ENCODE data around the gene NDRG4.
"Not testable (repeated sequence)": the region's sequence is repeated elsewhere in the genome, so short reads cannot be mapped to it uniquely, and the experiment has no call there.

The NDRG4 gene

DNA sequence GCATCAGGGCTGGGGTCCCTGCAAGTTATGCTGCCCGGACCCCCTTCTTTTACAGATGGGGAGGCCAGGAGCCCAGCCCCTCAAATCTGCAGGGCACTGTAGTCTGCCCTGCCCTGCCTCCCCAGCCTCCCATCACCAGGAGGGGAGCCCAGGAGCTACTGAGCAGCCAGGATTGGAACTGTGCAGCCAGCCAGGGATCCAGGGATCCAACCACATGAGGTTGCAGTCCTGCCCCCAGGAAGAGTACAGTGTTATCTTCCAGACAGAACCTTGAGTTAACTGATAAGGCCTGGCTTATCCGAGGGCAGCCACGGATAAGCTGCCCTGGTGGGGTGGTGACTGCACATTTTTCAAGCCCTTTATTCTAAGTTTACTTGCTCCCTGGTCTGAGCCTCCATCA lies 11.4 kb upstream of the NDRG4 start:
- Histone ChIP-seq H3K9me3 (ENCODE audit: control insufficient read depth, low read depth, low read length) (no peaks in the 10 kb centered on the region), H3K4me3 (ENCODE audit: low read length) (no peak overlapping the region), H3K27me3 (ENCODE audit: control insufficient read depth, insufficient read depth, low read length) (no peaks in the 10 kb centered on the region), H3K36me3 (ENCODE audit: control insufficient read depth, low read depth, low read length) (no peaks in the 10 kb centered on the region), H3K27ac (ENCODE audit: low read length) (no peak overlapping the region), H3K9ac (ENCODE audit: low read length) (no peak overlapping the region), H3K4me1 (ENCODE audit: control insufficient read depth, low read depth, low read length) (no peaks in the 10 kb centered on the region)

DNA sequence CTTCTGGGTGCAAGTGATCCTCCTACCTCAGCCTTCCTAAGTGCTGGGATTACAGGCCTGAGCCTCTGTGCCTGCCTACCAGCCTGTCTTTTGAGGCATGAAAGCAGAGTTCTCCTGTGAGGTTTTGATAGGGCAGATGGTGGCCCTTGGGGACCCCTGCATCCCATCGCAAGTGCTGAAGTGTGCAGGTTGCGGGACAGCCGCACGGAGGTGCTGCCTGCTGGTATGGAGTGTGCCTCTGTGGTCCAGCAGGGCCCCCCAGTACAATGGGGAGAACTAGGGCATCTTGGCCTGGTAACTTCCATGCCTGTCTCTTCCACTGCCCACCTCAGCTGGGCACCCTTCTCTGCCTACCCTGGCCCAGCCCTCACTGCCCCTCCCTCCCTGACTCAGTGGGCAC lies 9.9 kb upstream of the NDRG4 start:
- Histone ChIP-seq H3K27me3 (ENCODE audit: control insufficient read depth, insufficient read depth, low read length) (no peaks in the 10 kb centered on the region), H3K9me3 (ENCODE audit: control insufficient read depth, low read depth, low read length) (no peaks in the 10 kb centered on the region), H3K27ac (ENCODE audit: low read length) (no peak overlapping the region), H3K4me3 (ENCODE audit: low read length) (no peak overlapping the region), H3K36me3 (ENCODE audit: control insufficient read depth, low read depth, low read length) (no peaks in the 10 kb centered on the region), H3K9ac (ENCODE audit: low read length) (no peak overlapping the region), H3K4me1 (ENCODE audit: control insufficient read depth, low read depth, low read length) (peaks cover 3% of the 10 kb centered on the region)

DNA sequence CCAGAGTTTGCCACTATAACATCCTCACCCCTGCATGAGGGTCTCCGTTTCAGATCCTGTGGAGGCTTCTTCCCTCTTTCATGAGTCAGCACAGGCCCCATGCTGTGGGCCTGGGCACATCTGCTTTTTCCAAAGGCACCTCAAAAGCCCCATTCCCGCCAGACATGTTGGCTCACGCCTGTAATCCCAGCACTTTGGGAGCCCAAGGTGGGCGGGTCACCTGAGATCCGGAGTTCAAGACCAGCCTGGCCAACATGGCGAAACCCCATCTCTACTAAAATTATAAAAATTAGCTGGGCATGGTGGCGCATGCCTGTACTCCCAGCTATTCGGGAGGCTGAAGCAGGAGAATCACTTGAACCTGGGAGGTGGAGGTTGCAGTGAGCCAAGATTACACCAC lies 9.4 kb upstream of the NDRG4 start:
- H3K27ac ChIP-seq (ENCODE audit: low read length); H3K36me3 ChIP-seq (ENCODE audit: control insufficient read depth, low read depth, low read length); H3K4me1 ChIP-seq (ENCODE audit: control insufficient read depth, low read depth, low read length); H3K9me3 ChIP-seq (ENCODE audit: control insufficient read depth, low read depth, low read length); H3K4me3 ChIP-seq (ENCODE audit: low read length); H3K9ac ChIP-seq (ENCODE audit: low read length); H3K27me3 ChIP-seq (ENCODE audit: control insufficient read depth, insufficient read depth, low read length): not testable (repeated sequence)

DNA sequence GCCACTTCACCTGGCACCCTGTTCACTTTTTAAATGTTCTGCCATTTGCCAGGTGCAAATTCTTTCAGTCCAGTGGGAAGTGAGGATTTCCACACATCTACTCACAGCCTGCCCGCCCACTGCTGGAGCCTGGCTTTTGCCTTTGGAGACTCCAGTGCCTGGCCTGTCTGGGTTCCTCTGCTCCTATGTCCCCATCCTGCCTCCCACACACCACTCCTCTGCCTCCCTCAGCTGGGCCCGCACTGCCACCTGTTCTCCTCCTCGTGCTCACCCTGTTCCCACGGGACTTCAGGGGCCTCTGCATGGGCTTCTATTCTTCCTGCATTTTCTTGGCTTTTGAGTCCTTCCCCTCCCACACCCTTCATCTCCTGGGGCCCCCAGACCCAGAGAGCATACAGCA lies 7.9 kb upstream of the NDRG4 start:
- peaks cover 15% of the 10 kb centered on the region for H3K4me1 ChIP-seq (ENCODE audit: control insufficient read depth, low read depth, low read length)
- no peak overlapping the region for H3K9ac ChIP-seq (ENCODE audit: low read length)
- H3K9me3 ChIP-seq (ENCODE audit: control insufficient read depth, low read depth, low read length): no peaks in the 10 kb centered on the region
- H3K27me3 ChIP-seq (ENCODE audit: control insufficient read depth, insufficient read depth, low read length): no peaks in the 10 kb centered on the region
- H3K36me3 ChIP-seq (ENCODE audit: control insufficient read depth, low read depth, low read length): no peaks in the 10 kb centered on the region
- no peak overlapping the region for H3K27ac ChIP-seq (ENCODE audit: low read length)
- no peak overlapping the region for H3K4me3 ChIP-seq (ENCODE audit: low read length)

DNA sequence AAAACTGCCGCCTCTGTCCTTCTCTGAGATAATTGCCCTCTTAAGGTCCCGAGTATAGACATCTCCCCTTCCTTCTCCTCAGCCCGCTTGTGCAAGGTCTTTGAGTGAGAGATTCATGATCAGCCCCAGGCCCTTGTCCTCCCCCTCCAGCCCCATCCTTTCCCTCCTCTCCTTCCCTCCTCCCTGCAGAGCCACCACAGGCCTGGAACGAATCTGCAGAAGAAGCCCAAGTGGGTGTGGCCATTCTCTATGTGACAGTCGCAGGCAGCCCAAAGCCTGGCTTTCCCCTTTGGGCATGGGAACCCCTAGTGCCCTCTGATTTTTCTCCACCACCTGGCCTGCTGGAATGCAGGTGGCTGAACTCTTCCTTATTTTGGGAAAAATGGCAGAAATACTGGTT lies 7.2 kb upstream of the NDRG4 start:
- no peak overlapping the region for H3K4me3 ChIP-seq (ENCODE audit: low read length)
- no peak overlapping the region for H3K9ac ChIP-seq (ENCODE audit: low read length)
- H3K9me3 ChIP-seq (ENCODE audit: control insufficient read depth, low read depth, low read length): no peaks in the 10 kb centered on the region
- H3K4me1 ChIP-seq (ENCODE audit: control insufficient read depth, low read depth, low read length): peaks cover 15% of the 10 kb centered on the region
- no peaks in the 10 kb centered on the region for H3K36me3 ChIP-seq (ENCODE audit: control insufficient read depth, low read depth, low read length)
- no peak overlapping the region for H3K27ac ChIP-seq (ENCODE audit: low read length)
- no peaks in the 10 kb centered on the region for H3K27me3 ChIP-seq (ENCODE audit: control insufficient read depth, insufficient read depth, low read length)

DNA sequence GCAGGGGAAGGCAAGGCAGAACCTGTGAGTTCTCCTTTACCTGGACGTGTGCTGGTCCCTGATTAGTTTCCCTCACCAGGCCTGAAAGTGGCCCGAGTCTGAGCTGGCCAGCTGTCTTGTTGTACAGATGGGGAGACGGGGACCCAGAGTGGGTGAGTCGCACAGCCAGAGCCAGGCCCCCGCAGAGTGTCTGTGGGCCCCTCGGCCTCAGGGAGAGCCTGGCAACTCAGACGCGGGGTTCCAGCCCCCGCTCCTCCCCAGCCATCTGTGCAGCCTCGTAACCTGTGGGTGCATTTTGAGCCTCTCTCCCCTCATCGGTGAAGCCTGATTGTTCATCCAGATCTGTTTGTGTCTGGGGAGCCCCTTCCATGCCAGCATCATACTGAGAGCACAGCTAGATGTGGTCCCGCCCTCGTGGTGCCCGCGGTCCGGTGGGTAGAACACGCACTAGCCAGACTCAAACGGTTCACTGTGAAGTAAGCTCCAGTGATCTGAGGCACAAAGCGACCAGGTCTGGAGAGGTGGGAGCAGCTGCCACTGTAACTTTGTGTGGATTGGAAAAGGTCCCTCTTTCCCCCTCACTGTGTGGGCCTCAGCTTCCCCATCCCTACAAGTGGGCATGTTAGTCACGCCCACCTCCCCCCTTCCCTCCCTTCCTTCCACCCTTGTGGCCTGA lies 6.0 kb upstream of the NDRG4 start:
- Histone ChIP-seq H3K36me3 (ENCODE audit: control insufficient read depth, low read depth, low read length) (no peaks in the 10 kb centered on the region), H3K9me3 (ENCODE audit: control insufficient read depth, low read depth, low read length) (no peaks in the 10 kb centered on the region), H3K9ac (ENCODE audit: low read length) (no peak overlapping the region), H3K27ac (ENCODE audit: low read length) (no peak overlapping the region), H3K4me3 (ENCODE audit: low read length) (no peak overlapping the region), H3K27me3 (ENCODE audit: control insufficient read depth, insufficient read depth, low read length) (peaks cover 7% of the 10 kb centered on the region), H3K4me1 (ENCODE audit: control insufficient read depth, low read depth, low read length) (peaks cover 15% of the 10 kb centered on the region)

DNA sequence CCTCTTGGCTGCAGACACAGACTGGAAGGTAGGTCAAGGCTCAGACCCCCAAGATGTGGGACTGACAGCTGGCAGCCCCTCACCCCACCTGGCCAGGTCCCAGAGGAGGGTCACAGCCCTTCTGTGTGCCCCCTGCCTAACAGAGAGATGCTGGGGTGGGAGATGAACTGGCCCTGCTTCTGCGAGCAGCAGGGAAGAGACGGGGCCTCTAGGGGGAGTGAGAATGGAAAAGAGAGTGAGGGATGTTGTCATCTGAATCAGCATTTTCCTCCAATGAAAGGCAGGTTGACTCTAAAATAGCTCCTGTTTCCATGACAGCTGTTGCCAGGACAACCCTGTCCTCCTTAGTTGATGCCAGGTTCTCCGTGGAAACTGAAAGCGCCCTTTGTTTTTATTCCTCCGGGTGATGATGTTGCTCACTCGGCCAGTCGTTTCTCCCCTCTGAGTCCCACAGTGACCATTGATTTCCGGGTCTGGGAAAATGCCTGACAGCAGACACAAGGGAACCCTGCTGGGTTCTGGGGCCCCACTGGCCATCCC lies 4.9 kb upstream of the NDRG4 start:
- Histone ChIP-seq H3K4me3 (ENCODE audit: low read length) (peak overlapping the region; percentile 7), H3K36me3 (ENCODE audit: control insufficient read depth, low read depth, low read length) (no peaks in the 10 kb centered on the region), H3K27me3 (ENCODE audit: control insufficient read depth, insufficient read depth, low read length) (peaks cover 10% of the 10 kb centered on the region), H3K9me3 (ENCODE audit: control insufficient read depth, low read depth, low read length) (no peaks in the 10 kb centered on the region), H3K4me1 (ENCODE audit: control insufficient read depth, low read depth, low read length) (peaks cover 18% of the 10 kb centered on the region), H3K27ac (ENCODE audit: low read length) (peak overlapping the region; percentile 67), H3K9ac (ENCODE audit: low read length) (peak overlapping the region; percentile 46)

DNA sequence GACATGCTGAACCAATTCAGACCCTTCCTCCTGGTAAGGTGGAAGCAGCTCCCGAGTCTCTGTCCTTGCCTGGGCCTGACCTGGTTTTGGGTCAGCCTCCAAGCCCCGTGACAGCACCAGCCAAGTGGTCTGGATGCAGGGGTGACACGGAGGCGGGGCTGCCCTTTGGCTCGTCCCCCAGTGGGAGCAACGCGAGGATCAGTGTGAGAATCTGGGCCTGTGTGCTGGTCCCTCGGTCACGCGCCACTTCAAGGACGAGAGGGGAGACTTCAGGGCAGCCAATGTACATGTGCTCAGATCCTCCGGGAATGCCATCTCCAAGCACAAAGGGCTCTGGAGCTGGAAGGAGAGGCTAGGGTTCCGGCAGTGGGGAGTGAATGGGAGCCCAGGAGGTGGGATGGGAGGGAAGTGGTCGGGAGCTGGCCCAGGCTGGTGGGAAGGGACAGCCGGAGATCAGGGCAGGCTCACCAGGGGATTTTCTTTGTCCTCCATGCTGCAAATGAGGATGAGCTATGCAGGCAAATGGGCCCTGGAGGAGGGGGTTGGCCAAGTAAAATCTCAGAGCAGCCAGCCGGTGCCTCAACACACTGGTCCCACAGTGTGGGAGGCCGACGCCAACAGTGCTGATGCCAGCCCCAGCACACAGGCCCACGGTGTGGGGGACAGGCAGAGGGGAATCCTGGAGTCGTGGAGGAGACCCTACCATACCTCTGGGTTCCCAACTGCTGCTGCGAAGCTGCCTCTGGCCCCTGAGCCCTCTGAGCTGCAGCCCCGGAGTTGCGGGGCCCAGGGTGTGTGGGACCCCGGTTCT lies 4.2 kb upstream of the NDRG4 start:
- H3K27ac ChIP-seq (ENCODE audit: low read length): peak overlapping the region; percentile 67

DNA sequence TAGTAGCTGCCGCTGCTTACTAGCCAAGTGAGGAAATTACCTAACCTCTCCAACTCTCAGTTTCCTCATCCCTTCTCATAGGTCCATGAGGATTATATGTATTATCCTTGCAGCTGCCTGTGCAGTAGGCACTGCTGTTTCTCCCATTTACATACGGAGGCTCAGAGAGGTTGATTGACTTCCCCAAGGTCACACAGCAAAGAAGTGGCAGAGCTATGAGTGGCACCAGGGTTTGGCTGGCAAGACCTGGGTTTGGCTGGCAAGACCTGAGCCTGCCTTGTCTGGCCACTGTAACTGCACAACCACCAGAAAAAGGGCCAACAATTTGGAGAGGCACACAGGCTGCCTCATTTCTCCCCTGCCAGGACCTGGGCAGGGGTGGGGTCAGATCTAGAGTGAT lies 2.5 kb upstream of the NDRG4 start:
- no peaks in the 10 kb centered on the region for H3K36me3 ChIP-seq (ENCODE audit: control insufficient read depth, low read depth, low read length)
- H3K9ac ChIP-seq (ENCODE audit: low read length): no peak overlapping the region
- H3K4me1 ChIP-seq (ENCODE audit: control insufficient read depth, low read depth, low read length): peaks cover 18% of the 10 kb centered on the region
- H3K9me3 ChIP-seq (ENCODE audit: control insufficient read depth, low read depth, low read length): no peaks in the 10 kb centered on the region
- no peak overlapping the region for H3K4me3 ChIP-seq (ENCODE audit: low read length)
- peaks cover 16% of the 10 kb centered on the region for H3K27me3 ChIP-seq (ENCODE audit: control insufficient read depth, insufficient read depth, low read length)
- H3K27ac ChIP-seq (ENCODE audit: low read length): no peak overlapping the region

More for the DNA sequence above, 4.2 kb upstream of the NDRG4 start:
- Histone ChIP-seq H3K27me3 (ENCODE audit: control insufficient read depth, insufficient read depth, low read length) (peaks cover 10% of the 10 kb centered on the region), H3K9ac (ENCODE audit: low read length) (peak overlapping the region; percentile 46), H3K9me3 (ENCODE audit: control insufficient read depth, low read depth, low read length) (no peaks in the 10 kb centered on the region), H3K4me1 (ENCODE audit: control insufficient read depth, low read depth, low read length) (peaks cover 18% of the 10 kb centered on the region), H3K4me3 (ENCODE audit: low read length) (peak overlapping the region; percentile 7), H3K36me3 (ENCODE audit: control insufficient read depth, low read depth, low read length) (no peaks in the 10 kb centered on the region)

DNA sequence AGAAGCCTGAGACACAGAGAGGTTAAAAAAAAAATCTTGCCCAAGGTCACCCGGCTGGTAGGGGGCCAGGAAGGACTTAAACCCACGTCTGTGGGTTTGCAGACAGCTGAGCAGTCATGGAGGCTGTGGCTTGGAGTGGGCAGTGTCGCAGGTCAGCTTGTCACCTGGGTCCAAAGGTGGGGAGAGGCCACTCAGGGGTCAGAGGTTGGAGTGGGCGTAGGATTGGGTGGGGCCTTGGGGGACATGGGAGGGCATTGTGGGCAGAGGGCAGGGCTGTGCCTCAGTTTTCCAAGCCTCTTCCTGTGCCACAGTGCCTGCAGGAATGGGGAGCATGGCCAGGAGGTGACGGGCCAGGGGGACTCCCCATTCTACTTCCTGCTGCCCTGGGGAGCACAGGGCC lies 2.0 kb upstream of the NDRG4 start:
- Histone ChIP-seq H3K4me3 (ENCODE audit: low read length) (no peak overlapping the region), H3K36me3 (ENCODE audit: control insufficient read depth, low read depth, low read length) (no peaks in the 10 kb centered on the region), H3K9ac (ENCODE audit: low read length) (no peak overlapping the region), H3K27me3 (ENCODE audit: control insufficient read depth, insufficient read depth, low read length) (peaks cover 21% of the 10 kb centered on the region), H3K27ac (ENCODE audit: low read length) (no peak overlapping the region), H3K9me3 (ENCODE audit: control insufficient read depth, low read depth, low read length) (no peaks in the 10 kb centered on the region), H3K4me1 (ENCODE audit: control insufficient read depth, low read depth, low read length) (peaks cover 18% of the 10 kb centered on the region)

DNA sequence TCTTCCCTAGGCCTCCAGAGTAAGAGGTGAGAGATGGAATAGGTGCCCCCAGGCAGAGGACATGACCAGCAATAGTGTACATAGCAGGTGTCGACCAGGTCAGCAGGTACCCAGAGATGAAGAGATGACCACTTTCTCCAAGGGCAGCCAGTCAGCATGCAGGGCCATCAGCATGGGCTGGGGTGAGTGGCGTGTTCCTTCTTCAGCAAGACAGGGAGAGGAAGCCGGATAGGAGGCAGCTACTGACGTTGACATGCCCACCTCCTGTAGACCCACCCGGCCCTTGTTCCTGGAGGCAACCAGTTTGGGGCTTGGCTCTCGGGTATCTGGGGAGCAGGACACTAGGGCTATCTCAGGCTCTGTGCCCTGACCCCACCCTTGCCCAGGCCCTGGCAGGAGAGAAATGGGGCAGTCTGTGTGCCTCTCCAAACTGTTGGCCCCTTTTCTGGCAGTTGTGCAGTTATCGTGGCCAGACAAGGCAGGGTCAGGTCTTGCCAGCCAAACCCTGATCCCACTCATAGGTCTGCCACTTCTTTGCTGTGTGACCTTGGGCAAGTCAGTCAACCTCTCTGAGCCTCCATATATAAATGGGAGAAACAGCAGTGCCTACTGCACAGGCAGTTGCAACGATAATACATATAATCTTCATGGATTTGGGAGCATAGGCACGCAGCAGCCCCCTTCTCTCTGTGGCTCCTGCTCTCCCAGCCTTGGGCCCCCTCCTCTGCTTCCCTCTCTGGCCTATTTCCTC lies 1.4 kb upstream of the NDRG4 start:
- Histone ChIP-seq H3K27ac (ENCODE audit: low read length) (no peak overlapping the region), H3K27me3 (ENCODE audit: control insufficient read depth, insufficient read depth, low read length) (peaks cover 26% of the 10 kb centered on the region), H3K4me1 (ENCODE audit: control insufficient read depth, low read depth, low read length) (peaks cover 18% of the 10 kb centered on the region), H3K36me3 (ENCODE audit: control insufficient read depth, low read depth, low read length) (no peaks in the 10 kb centered on the region), H3K4me3 (ENCODE audit: low read length) (no peak overlapping the region), H3K9me3 (ENCODE audit: control insufficient read depth, low read depth, low read length) (no peaks in the 10 kb centered on the region), H3K9ac (ENCODE audit: low read length) (no peak overlapping the region)
